HG02884 (cell line): ENCODE measurements around the gene B4GALT5.
"Not testable (repeated sequence)": the region's sequence is repeated elsewhere in the genome, so short reads cannot be mapped to it uniquely, and the experiment has no call there.

Experiments used
- ATAC-seq: cut with Tn5 transposase; IDR thresholded peaks from one replicate; pipeline ENCODE4 v1.9.1; 2021; ENCODE audit warnings: mild to moderate bottlenecking, moderate library complexity; ENCODE audit not compliant: unreplicated experiment

B4GALT5 gene

GRCh38 chr20:49713753-49714712, at the start of gene B4GALT5:
B4GALT5 (minus strand) TSS chr20:49713878; CDS start chr20:49713690, 188 bp downstream.
- peak; percentile 76 for ATAC-seq

DNA sequence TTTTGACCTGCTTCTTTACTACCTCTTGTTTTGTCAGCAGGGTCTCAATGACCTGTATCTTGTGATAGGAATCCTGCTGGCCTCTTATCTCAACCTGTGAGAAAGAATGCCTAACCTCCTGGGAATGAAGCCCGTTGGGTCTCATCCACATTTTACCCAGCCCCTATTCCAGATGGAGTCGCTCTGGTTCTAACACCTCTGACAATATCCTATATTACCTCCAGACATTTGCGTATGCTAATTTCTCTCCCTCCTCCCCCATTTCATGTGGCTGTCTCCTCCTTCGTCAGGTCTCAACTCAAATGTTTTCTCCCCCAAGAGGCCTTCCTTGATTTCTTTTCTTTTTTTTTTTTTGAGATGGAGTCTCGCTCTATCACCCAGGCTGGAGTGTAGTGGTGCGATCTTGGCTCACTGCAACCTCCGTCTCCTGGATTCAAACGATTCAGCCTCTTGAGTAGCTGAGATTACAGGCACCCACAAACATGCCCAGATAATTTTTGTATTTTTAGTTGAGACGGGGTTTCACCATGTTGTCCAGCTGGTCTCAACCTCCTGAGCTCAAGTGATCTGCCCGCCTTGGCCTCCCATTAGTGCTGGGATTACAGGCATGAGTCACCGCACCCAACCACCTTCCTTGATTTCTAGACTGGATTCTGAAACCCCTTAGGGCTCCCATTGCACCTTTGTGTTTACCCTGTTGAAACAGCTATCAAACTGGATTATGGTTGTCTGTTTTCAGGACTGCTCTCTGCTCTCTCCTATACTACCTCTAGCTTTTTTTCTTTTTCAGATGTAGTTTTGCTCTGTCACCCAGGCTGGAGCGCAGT, 49.5 kb upstream of the B4GALT5 start:
- no peak for ATAC-seq

GRCh38 chr20:49761888-49762287, 48.2 kb upstream of the B4GALT5 start:
- ATAC-seq: not testable (repeated sequence)

- ATAC-seq: no peak
Observed at GRCh38 chr20:49759266-49759950, 45.7 kb upstream of the B4GALT5 start.

GRCh38 chr20:49758781-49759180, 45.1 kb upstream of the B4GALT5 start:
- ATAC-seq: no peak

- ATAC-seq: no peak
Observed at GRCh38 chr20:49757597-49757996, 43.9 kb upstream of the B4GALT5 start.

DNA sequence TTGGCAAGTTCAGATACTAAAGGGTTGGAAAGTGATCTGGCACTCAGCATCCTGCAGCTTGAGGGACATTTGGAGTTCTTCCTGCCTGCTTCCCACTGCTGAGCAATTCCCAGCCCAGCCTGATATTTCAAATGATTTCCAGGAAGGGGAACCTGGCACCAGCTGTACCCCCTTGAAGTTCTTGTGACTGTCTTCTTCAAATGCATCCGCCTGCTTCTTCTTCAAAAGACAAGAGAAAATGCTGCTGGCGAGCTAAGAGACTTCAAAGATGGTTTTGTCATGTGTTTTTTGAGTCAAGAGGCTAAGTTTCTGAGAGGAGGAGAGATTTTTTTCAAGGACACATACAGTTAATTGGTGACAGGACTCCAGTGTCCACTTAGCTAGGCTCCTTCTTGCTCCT, 42.6 kb upstream of the B4GALT5 start:
- no peak for ATAC-seq

GRCh38 chr20:49754596-49754995, 40.9 kb upstream of the B4GALT5 start:
- no peak for ATAC-seq

DNA sequence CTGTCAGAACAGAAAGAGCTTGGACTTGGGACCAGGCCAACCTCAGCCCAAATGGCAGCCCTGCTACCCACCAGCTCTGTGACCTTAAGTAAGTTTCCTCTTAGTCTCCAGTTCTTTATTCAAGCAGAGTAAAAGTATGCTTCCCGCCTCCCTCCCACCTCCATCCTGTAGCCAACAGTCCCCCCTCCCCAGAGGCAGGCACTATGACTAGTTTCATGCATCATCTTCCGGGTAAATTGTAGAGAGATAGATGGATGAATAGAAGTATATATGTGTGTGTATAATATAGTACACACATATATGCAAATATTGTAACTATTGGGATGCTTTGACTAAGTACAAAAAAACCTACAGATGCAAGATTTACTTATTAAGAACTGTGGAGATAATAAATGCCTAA, 39.5 kb upstream of the B4GALT5 start:
- ATAC-seq: no peak

DNA sequence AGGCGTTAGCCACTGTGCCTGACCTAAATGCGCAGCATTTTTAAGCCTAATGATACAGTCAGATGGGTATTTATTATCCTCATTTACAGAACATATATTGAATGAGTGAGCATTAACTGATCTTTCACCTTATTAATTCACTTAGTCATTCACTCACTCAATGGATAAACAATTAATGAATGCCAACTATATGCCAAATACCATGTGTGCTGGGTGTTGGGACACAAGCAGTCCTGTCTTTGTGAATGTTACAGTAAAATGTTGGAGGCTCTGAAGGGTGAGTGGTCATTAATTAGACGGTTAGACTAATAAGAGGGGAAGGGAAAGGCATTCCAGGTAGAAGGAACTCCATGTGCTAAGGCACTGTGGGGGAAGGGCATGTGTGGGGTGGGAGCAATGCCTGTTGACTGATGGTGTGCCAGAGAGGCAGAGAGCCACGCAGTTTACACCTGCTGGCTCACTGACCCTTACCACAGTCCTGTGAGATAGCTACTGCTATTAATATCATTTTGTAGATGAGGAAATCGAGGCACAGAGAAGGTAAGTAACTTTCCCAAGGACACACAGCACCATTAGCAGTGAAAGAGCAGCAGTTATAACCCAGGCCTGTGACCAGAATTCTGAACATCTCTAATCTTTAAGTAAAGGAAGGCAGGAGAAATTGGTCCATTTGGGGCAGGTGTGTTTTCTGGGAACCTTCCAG, 38.7 kb upstream of the B4GALT5 start:
- no peak for ATAC-seq

GRCh38 chr20:49751397-49751736, 37.7 kb upstream of the B4GALT5 start:
- no peak for ATAC-seq

DNA sequence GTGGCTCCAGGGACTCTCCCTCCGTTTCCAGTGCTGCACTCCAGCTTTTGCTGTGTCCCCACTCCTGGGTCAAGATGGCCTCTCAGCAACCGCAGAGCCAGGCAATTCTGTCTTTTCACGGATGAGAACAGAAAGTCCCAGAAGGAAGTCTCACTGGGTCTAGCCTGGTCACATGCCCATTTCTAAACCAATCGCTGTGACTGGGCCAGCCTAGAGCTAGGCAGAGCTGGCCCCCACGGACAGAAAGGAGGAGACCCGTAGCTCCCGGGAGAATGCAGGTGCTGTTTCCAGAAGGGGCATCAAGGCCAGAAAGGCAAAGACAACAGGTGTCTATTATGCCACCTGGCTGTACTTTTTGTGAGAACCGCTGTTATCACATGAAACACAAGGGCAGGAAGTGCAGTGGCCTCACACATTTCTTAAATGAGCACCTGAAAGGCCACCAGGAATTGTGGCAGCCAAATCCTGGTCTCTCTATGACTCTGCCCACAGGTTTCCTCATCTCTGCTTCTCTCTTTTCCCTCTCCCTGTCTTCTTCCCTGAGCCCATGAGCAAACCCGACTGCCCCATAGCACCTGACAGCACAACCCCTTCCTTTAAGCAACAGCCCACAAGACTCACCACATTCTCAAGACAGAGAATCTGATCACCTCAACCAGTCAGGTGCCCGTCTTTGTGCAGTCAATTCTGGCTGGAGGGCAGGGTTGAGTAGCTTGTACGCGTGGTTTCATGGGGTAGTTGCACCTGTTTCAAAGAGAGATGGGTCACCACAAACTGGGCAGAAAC, 37.1 kb upstream of the B4GALT5 start:
- no peak for ATAC-seq

DNA sequence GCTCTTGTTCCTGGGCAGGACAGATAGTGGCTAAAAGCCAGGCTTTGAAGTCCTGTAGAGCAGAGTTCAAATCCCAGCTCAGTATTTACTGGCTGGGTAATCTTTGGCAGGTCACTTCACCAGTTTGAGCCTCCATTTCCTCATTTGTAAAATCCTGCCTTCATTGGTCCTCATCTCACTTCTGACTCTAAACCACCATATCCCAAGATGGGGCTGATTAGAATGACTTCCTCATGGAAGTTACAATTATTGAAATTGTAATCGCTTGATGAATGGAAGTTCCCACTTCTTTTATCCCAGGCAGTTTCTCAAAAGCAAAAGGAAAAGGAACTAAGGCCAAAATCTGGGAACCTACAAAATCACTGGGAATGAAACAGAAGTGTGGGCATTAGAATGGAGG, 35.9 kb upstream of the B4GALT5 start:
- no peak for ATAC-seq

- no peak for ATAC-seq
Observed at GRCh38 chr20:49748525-49748838, 34.8 kb upstream of the B4GALT5 start.

GRCh38 chr20:49747707-49748524, 34.2 kb upstream of the B4GALT5 start:
- no peak for ATAC-seq

GRCh38 chr20:49742948-49743347, 29.3 kb upstream of the B4GALT5 start:
- ATAC-seq: no peak

GRCh38 chr20:49741977-49742376, 28.3 kb upstream of the B4GALT5 start:
- ATAC-seq: no peak

DNA sequence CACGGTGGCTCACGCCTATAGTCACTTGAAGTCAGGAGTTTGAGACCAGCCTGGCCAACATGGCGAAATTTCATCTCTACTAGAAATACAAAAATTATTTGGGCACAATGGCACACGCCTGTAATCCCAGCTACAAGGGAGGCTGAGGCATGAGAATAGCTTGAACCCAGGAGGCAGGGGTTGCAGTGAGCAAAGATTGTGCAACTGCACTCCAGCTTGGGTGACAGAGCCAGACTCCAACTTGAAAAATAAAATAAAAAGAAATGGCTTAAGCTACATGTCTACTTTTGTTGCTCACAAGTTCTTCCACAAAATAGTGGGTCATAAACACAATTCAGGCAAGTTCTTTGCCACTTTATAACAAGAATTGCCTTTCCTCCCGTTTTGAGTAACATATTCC, 27.1 kb upstream of the B4GALT5 start:
- no peak for ATAC-seq

DNA sequence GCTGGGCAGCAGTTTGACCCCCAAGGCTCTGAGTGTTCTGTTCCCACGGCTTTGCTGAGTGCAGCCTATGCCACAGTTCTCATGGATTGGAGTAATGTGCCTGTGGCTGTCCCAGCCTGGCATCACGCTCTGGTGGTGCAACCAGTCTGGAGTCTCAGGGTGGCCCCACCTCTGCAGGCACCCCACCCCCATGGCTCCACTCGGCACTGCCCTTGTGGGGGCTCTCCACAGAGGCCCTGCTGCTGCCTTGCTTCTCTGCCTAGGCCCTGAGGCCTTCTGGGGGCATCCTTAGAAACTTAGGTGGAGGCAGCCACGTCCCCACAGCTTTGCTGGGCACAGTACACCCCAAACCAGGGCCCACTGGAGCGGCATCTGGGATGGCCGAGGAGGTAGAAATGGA, 25.4 kb upstream of the B4GALT5 start:
- ATAC-seq: no peak
